ENCODE results near the gene GPR132. TPM values are rescaled to one million over a fixed set of nuclear protein-coding genes. Genes with fewer than 3 reads are reported as not detected.
A peak's percentile ranks its signal among the peaks of the same experiment; 100 is the strongest.

GPR132 gene
- total and polyA plus RNA-seq, 2 donors (not counting 1 experiment from before 2014, with no cell fraction given) = 38.6 to 54.5 TPM

GRCh38 chr14:105053996-105054395 lies 11.2 kb downstream of the GPR132 start:
- H3K9me3 Mint-ChIP-seq (ENCODE audit: insufficient read depth) = no peaks in the 10 kb centered on the region
- DNase-seq = peak; percentile 13
- H3K27ac ChIP-seq (ENCODE audit: low read length in 2 of 2) = no peak overlapping the region
- intact Hi-C loops (cut with micrococcal nuclease) = no loop called here
- peaks cover 86% of the 10 kb centered on the region for H4K20me1 ChIP-seq (ENCODE audit: control insufficient read depth, insufficient read depth, low read length, poor library complexity, severe bottlenecking)
- ATAC-seq (ENCODE audit: low read depth) = no peak
- H3K4me1 ChIP-seq (ENCODE audit: control insufficient read depth in 2 of 2, insufficient read depth in 2 of 2, low read length in 2 of 2) = peaks cover 5 to 6% of the 10 kb centered on the region in 2 donors
- 94% methylated on average over 15 of the region's 15 CpGs for WGBS (ENCODE audit: insufficient coverage)
- H3K4me1 Mint-ChIP-seq = peaks cover 12% of the 10 kb centered on the region
- H3K79me2 ChIP-seq (ENCODE audit: control insufficient read depth, insufficient read depth, low read length) = peaks cover 29% of the 10 kb centered on the region
- no peak overlapping the region for H3K4me3 Mint-ChIP-seq
- H3K9me3 ChIP-seq (ENCODE audit: control extremely low read depth in 1 of 3, control insufficient read depth in 2 of 3, insufficient read depth in 1 of 3, low read length in 2 of 3) = no peaks in the 10 kb centered on the region
- peaks cover 0 to 80% of the 10 kb centered on the region in 2 experiments for H3K36me3 ChIP-seq (replicated peaks in 1 of 2; ENCODE audit: control extremely low read depth in 1 of 2, control insufficient read depth in 1 of 2, extremely low read depth in 1 of 2, insufficient read depth in 2 of 2, low read length in 1 of 2)
- ChIA-PET POLR2A (interaction anchor here (0.5 to 0.7 kb wide), 3 partner anchors 8 to 148 kb away, joined by 4 to 5 read pairs (median 4); no protein-coding TSS in a partner anchor), CTCF (interaction anchor here (1.0 kb wide), 1 partner anchor 37 kb away, joined by 4 read pairs; no protein-coding TSS in a partner anchor)
- H3K4me3 ChIP-seq (ENCODE audit: control extremely low read depth in 1 of 5, extremely low read depth in 1 of 5, insufficient read depth in 1 of 5, low read depth in 2 of 5, low read length in 4 of 5) = no peak overlapping the region
- no peak overlapping the region for H2AFZ ChIP-seq (ENCODE audit: insufficient read depth, low read depth, low read length, poor library complexity, severe bottlenecking)
- no peaks in the 10 kb centered on the region for H3K27me3 Mint-ChIP-seq
- no peak overlapping the region for H3K27ac Mint-ChIP-seq
- H3K4me2 ChIP-seq (replicated peaks; ENCODE audit: low read depth, low read length, poor library complexity, severe bottlenecking) = no peak overlapping the region
- H3K27me3 ChIP-seq (replicated peaks in 1 of 4; ENCODE audit: control extremely low read depth in 1 of 4, control insufficient read depth in 3 of 4, insufficient read depth in 4 of 4, low read length in 3 of 4) = no peaks in the 10 kb centered on the region
- TF ChIP-seq EZH2 (IDR thresholded peaks at IDR 0.05; ENCODE audit: borderline replicate concordance, insufficient read depth, low read depth, low read length, poor library complexity, severe bottlenecking) (no peak), CTCF (IDR thresholded peaks at IDR 0.05) (no peak)
- H3K9ac ChIP-seq (ENCODE audit: low read length) = no peak overlapping the region

DNA sequence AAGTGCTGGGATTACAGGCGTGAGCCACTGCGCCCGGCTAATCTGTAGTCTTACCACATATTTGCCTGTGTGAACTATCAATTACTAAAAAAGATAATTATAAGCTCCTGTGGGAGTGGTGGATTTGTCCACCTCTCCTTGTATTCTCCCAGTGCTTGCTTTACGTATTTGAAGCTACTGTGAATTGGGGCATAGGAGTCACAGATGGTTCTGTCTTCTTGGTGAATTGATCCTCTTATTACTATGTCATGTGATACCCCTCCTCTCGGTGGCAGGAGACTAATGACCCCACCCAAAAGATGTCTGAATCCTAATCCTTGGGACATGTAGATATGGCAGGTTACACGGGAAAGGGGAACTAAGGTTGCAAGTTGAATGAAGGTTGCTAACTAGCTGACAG lies 11.8 kb downstream of the GPR132 start:
- intact Hi-C loops (cut with micrococcal nuclease) = no loop called here
- Mint-ChIP-seq H3K4me3 (no peak overlapping the region), H3K4me1 (peaks cover 8% of the 10 kb centered on the region), H3K27me3 (no peaks in the 10 kb centered on the region), H3K27ac (no peak overlapping the region), H3K9me3 (ENCODE audit: insufficient read depth) (no peaks in the 10 kb centered on the region)
- Histone ChIP-seq H3K36me3 (replicated peaks in 1 of 2; ENCODE audit: control extremely low read depth in 1 of 2, control insufficient read depth in 1 of 2, extremely low read depth in 1 of 2, insufficient read depth in 2 of 2, low read length in 1 of 2) (peaks cover 0 to 76% of the 10 kb centered on the region in 2 experiments), H3K4me2 (replicated peaks; ENCODE audit: low read depth, low read length, poor library complexity, severe bottlenecking) (no peak overlapping the region), H2AFZ (ENCODE audit: insufficient read depth, low read depth, low read length, poor library complexity, severe bottlenecking) (no peak overlapping the region), H3K4me1 (ENCODE audit: control insufficient read depth in 2 of 2, insufficient read depth in 2 of 2, low read length in 2 of 2) (peaks cover 0 to under 1% of the 10 kb centered on the region in 2 donors), H3K4me3 (ENCODE audit: control extremely low read depth in 1 of 5, extremely low read depth in 1 of 5, insufficient read depth in 1 of 5, low read depth in 2 of 5, low read length in 4 of 5) (no peak overlapping the region), H3K79me2 (ENCODE audit: control insufficient read depth, insufficient read depth, low read length) (peaks cover 23% of the 10 kb centered on the region), H3K27ac (ENCODE audit: low read length in 2 of 2) (no peak overlapping the region), H3K9ac (ENCODE audit: low read length) (no peak overlapping the region), H3K27me3 (replicated peaks in 1 of 4; ENCODE audit: control extremely low read depth in 1 of 4, control insufficient read depth in 3 of 4, insufficient read depth in 4 of 4, low read length in 3 of 4) (no peaks in the 10 kb centered on the region), H3K9me3 (ENCODE audit: control extremely low read depth in 1 of 3, control insufficient read depth in 2 of 3, insufficient read depth in 1 of 3, low read length in 2 of 3) (no peaks in the 10 kb centered on the region), H4K20me1 (ENCODE audit: control insufficient read depth, insufficient read depth, low read length, poor library complexity, severe bottlenecking) (peaks cover 83% of the 10 kb centered on the region)
- DNase-seq (peak; percentile 6), ATAC-seq (ENCODE audit: low read depth) (no peak)
- CTCF ChIA-PET = interaction anchor here (1.0 kb wide), 1 partner anchor 37 kb away, joined by 4 read pairs; no protein-coding TSS in a partner anchor
- POLR2A ChIA-PET = interaction anchor here (0.5 to 0.7 kb wide), 2 partner anchors 9 to 10 kb away, joined by 4 to 5 read pairs; no protein-coding TSS in a partner anchor
- 86% methylated on average over 1 of the region's 6 CpGs for WGBS (ENCODE audit: insufficient coverage)
- TF ChIP-seq EZH2 (IDR thresholded peaks at IDR 0.05; ENCODE audit: borderline replicate concordance, insufficient read depth, low read depth, low read length, poor library complexity, severe bottlenecking) (no peak), CTCF (IDR thresholded peaks at IDR 0.05) (no peak)
